Breast epithelium (tissue), 3 donors: ENCODE data around the gene UBE2U.

ENCODE experiments used
- CTCF ChIP-seq, 3 donors: fragments of 450-650 bp; IDR thresholded peaks; one replicate each; pipeline ENCODE4 v1.5.1; 2016 to 2017; ENCODE audit warnings: antibody characterized with exemption in 3 of 3, mild to moderate bottlenecking in 3 of 3, moderate library complexity in 3 of 3
- POLR2A ChIP-seq: fragments of 450-650 bp; IDR thresholded peaks from one replicate; pipeline ENCODE4 v1.6.1; 2016; ENCODE audit warnings: antibody characterized with exemption, mild to moderate bottlenecking, moderate library complexity
- POLR2AphosphoS5 ChIP-seq, 3 donors: sonication (generic); formaldehyde crosslinking; IDR thresholded peaks; one replicate each; pipeline ENCODE4 v1.6.1; 2017; ENCODE audit warnings: antibody characterized with exemption in 3 of 3

GRCh38 chr1:64291931-64292330 is 88.5 kb downstream of the UBE2U start:
- no peak for TF ChIP-seq POLR2A
- no peak for TF ChIP-seq CTCF (IDR thresholded peaks at IDR 0.05)
- TF ChIP-seq POLR2AphosphoS5 (IDR thresholded peaks at IDR 0.05), result no peak
